ENCODE data around the gene ST6GAL1. TPM values are rescaled to one million over a fixed set of nuclear protein-coding genes. Genes with fewer than 3 reads are reported as not detected.

Gene ST6GAL1
- total RNA-seq, 1 donor from 2014 or later, result 15.8 TPM

DNA sequence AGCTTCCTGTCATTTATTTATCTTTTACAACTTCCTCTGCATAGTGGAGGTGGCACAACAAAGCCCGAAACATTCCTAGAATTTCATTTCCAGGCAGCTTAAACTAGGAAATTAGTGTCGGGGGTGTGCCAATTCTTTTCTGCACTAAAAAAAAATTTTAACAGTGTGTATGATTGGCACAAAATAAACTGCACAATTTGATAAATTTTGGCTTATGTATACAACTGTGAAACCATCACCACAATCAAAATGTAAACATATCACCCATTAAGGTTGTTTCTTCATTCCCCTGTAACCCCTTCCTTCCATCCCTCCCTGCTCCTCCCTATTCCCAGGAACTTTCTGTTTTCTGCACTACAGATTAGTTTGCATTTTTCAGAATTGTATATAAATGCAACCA is 154.3 kb downstream of the ST6GAL1 start:
- Histone ChIP-seq H3K79me2 (ENCODE audit: insufficient read depth, low read length) (no peaks in the 10 kb centered on the region), H4K20me1 (ENCODE audit: insufficient read depth, low read length) (no peaks in the 10 kb centered on the region), H3K4me1 (ENCODE audit: insufficient read depth, low read length) (no peaks in the 10 kb centered on the region), H3K9me3 (ENCODE audit: insufficient read depth, low read depth, low read length) (no peaks in the 10 kb centered on the region), H3K9ac (ENCODE audit: low read length) (no peak overlapping the region), H3K36me3 (ENCODE audit: insufficient read depth, low read length) (no peaks in the 10 kb centered on the region), H2AFZ (ENCODE audit: low read depth, low read length) (no peak overlapping the region), H3K27me3 (ENCODE audit: insufficient read depth, low read length) (no peaks in the 10 kb centered on the region), H3K4me2 (ENCODE audit: low read length) (no peak overlapping the region), H3K27ac (ENCODE audit: low read depth, low read length) (no peak overlapping the region), H3K4me3 (ENCODE audit: insufficient read depth, low read depth, low read length) (no peak overlapping the region)
- Mint-ChIP-seq H3K27me3 (ENCODE audit: low read depth, unreplicated experiment) (no peaks in the 10 kb centered on the region), H3K4me1 (ENCODE audit: low read depth, unreplicated experiment) (peaks cover 1% of the 10 kb centered on the region), H3K4me3 (ENCODE audit: unreplicated experiment) (no peak overlapping the region), H3K9me3 (ENCODE audit: unreplicated experiment) (peaks cover 10% of the 10 kb centered on the region), H3K27ac (ENCODE audit: unreplicated experiment) (no peak overlapping the region), H3K36me3 (ENCODE audit: low read depth, unreplicated experiment) (no peaks in the 10 kb centered on the region)
- FAIRE-seq, result no peak
- DNase-seq (ENCODE audit: low read depth), result no peak
- TF ChIP-seq EZH2 (IDR thresholded peaks at IDR 0.05; ENCODE audit: insufficient read depth, low read length), result no peak
- TF ChIP-seq, protein P1, sequence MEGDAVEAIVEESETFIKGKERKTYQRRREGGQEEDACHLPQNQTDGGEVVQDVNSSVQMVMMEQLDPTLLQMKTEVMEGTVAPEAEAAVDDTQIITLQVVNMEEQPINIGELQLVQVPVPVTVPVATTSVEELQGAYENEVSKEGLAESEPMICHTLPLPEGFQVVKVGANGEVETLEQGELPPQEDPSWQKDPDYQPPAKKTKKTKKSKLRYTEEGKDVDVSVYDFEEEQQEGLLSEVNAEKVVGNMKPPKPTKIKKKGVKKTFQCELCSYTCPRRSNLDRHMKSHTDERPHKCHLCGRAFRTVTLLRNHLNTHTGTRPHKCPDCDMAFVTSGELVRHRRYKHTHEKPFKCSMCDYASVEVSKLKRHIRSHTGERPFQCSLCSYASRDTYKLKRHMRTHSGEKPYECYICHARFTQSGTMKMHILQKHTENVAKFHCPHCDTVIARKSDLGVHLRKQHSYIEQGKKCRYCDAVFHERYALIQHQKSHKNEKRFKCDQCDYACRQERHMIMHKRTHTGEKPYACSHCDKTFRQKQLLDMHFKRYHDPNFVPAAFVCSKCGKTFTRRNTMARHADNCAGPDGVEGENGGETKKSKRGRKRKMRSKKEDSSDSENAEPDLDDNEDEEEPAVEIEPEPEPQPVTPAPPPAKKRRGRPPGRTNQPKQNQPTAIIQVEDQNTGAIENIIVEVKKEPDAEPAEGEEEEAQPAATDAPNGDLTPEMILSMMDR (IDR thresholded peaks at IDR 0.05; ENCODE audit: insufficient read depth, low read depth, low read length), result no peak

GRCh38 chr3:187085021-187085666 is 154.8 kb downstream of the ST6GAL1 start:
- Mint-ChIP-seq H3K9me3 (ENCODE audit: unreplicated experiment) (peaks cover 10% of the 10 kb centered on the region), H3K27me3 (ENCODE audit: low read depth, unreplicated experiment) (no peaks in the 10 kb centered on the region), H3K27ac (ENCODE audit: unreplicated experiment) (no peak overlapping the region), H3K4me3 (ENCODE audit: unreplicated experiment) (no peak overlapping the region), H3K4me1 (ENCODE audit: low read depth, unreplicated experiment) (peaks cover 1% of the 10 kb centered on the region), H3K36me3 (ENCODE audit: low read depth, unreplicated experiment) (no peaks in the 10 kb centered on the region)
- Histone ChIP-seq H4K20me1 (ENCODE audit: insufficient read depth, low read length) (no peaks in the 10 kb centered on the region), H3K79me2 (ENCODE audit: insufficient read depth, low read length) (no peaks in the 10 kb centered on the region), H3K4me3 (ENCODE audit: insufficient read depth, low read depth, low read length) (no peak overlapping the region), H3K4me2 (ENCODE audit: low read length) (no peak overlapping the region), H2AFZ (ENCODE audit: low read depth, low read length) (no peak overlapping the region), H3K9ac (ENCODE audit: low read length) (no peak overlapping the region), H3K27ac (ENCODE audit: low read depth, low read length) (no peak overlapping the region), H3K9me3 (ENCODE audit: insufficient read depth, low read depth, low read length) (no peaks in the 10 kb centered on the region), H3K27me3 (ENCODE audit: insufficient read depth, low read length) (no peaks in the 10 kb centered on the region), H3K4me1 (ENCODE audit: insufficient read depth, low read length) (no peaks in the 10 kb centered on the region), H3K36me3 (ENCODE audit: insufficient read depth, low read length) (no peaks in the 10 kb centered on the region)
- FAIRE-seq (no peak), DNase-seq (ENCODE audit: low read depth) (no peak)
- TF ChIP-seq, protein P1 (IDR thresholded peaks at IDR 0.05; ENCODE audit: insufficient read depth, low read depth, low read length), result no peak
- no peak for TF ChIP-seq EZH2 (IDR thresholded peaks at IDR 0.05; ENCODE audit: insufficient read depth, low read length)

GRCh38 chr3:187085933-187086332 is 155.6 kb downstream of the ST6GAL1 start:
- H3K27ac Mint-ChIP-seq (ENCODE audit: unreplicated experiment), result no peak overlapping the region
- H3K4me3 Mint-ChIP-seq (ENCODE audit: unreplicated experiment), result no peak overlapping the region

More at GRCh38 chr3:187085933-187086332, 155.6 kb downstream of the ST6GAL1 start:
- Histone ChIP-seq H3K36me3 (ENCODE audit: insufficient read depth, low read length) (no peaks in the 10 kb centered on the region), H3K9me3 (ENCODE audit: insufficient read depth, low read depth, low read length) (no peaks in the 10 kb centered on the region), H3K4me2 (ENCODE audit: low read length) (no peak overlapping the region), H3K79me2 (ENCODE audit: insufficient read depth, low read length) (no peaks in the 10 kb centered on the region), H4K20me1 (ENCODE audit: insufficient read depth, low read length) (no peaks in the 10 kb centered on the region), H3K27me3 (ENCODE audit: insufficient read depth, low read length) (no peaks in the 10 kb centered on the region), H3K4me1 (ENCODE audit: insufficient read depth, low read length) (no peaks in the 10 kb centered on the region), H3K9ac (ENCODE audit: low read length) (no peak overlapping the region), H3K27ac (ENCODE audit: low read depth, low read length) (no peak overlapping the region), H3K4me3 (ENCODE audit: insufficient read depth, low read depth, low read length) (no peak overlapping the region), H2AFZ (ENCODE audit: low read depth, low read length) (no peak overlapping the region)
- no peak for TF ChIP-seq EZH2 (IDR thresholded peaks at IDR 0.05; ENCODE audit: insufficient read depth, low read length)
- TF ChIP-seq, protein P1 (IDR thresholded peaks at IDR 0.05; ENCODE audit: insufficient read depth, low read depth, low read length), result no peak
- Mint-ChIP-seq H3K4me1 (ENCODE audit: low read depth, unreplicated experiment) (peaks cover 1% of the 10 kb centered on the region), H3K27me3 (ENCODE audit: low read depth, unreplicated experiment) (no peaks in the 10 kb centered on the region), H3K9me3 (ENCODE audit: unreplicated experiment) (peaks cover 10% of the 10 kb centered on the region), H3K36me3 (ENCODE audit: low read depth, unreplicated experiment) (no peaks in the 10 kb centered on the region)
- DNase-seq (ENCODE audit: low read depth) (no peak), FAIRE-seq (no peak)

Data from astrocyte (in vitro differentiated cells and primary cell).